ENCODE results near the gene CGB5. TPM values are rescaled to one million over a fixed set of nuclear protein-coding genes. Genes with fewer than 3 reads are reported as not detected.
"Not testable (repeated sequence)": the region's sequence is repeated elsewhere in the genome, so short reads cannot be mapped to it uniquely, and the experiment has no call there.

Gene CGB5
- total RNA-seq, 1 donor from 2014 or later = not detected

DNA sequence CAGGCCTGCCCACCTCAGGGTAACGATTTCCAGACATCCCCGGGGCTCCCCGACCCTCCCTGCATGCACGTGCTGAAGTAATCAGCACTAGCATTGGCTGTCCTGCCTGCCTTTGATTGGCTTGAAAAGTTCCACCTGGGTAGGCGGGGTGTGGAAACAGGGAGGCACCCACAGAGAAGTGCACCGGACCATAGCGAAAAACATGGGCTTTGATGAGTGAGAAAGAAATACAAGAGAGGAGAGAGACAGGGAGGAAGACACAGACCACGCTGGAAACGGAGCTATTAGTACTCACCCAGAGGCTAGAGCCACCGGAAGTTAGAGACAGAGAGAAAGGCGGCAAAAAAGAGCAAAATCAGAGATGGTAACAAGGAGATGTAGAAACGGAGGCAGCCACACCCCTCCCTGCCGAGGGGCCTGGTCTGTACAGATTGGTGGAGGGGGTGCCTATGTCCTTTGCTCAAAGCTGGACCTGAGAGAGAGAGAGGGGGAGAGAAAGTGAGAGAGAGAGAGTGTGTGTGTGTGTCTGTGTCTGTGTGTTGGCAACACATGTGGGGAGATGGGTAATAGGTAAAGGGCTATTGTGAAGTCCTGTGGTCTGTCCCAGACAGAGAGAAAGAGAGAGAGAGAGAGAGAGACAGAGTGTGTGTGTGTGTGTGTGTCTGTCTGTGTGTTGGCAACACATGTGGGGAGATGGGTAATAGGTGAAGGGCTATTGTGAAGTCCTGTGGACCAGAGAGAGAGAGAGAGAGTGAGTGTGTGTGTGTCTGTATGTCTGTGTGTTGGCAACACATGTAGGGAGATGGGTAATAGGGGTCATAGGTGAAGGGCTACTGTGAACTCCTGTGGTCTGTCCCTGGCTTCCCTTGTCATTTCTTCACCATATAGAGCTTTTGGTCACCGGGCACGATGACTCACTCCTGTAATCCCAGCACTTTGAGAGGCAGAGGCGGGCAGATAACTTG, 22.4 kb upstream of the CGB5 start:
- no peak for DNase-seq (ENCODE audit: low spot score)

DNA sequence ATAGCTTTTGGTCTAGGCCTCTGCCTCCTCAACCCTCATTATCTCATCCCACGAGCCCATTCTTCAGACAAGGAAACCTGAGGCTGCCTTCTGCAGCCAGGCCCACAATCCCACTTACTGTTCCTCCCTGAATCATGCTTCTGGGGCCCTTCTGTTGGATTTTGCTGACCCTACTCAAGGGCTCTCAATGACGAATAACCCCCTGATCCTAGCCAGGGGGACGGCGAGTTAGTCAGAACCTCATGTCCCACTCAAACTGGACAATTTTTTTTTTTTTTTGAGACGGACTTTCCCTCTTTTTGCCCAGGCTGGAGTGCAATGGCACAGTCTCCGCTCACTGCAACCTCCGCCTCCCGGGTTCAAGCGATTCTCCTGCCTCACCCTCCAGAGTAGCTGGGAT, 21.5 kb upstream of the CGB5 start:
- DNase-seq (ENCODE audit: low spot score) = no peak

DNA sequence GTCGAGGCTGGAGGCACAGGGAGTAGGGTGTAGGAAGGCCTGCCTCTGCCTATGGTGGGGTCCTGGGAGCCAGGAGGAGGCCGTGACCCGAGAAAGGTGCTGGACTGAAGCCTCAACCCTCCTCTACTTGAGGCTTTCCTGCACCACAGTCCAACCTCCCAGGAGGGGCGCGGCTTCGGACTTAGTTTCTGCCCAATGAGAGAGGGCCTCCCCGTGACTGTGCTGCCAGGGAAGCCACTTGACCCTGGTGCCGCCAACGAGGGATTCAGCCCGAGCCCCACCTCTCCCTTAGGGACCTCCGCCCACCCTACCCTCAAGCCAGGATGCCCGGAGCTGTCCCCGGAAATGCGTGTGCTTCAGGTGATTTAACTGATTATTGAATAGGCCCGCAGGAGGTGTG, 19.4 kb upstream of the CGB5 start, which contains the start of gene CGB3:
CGB3 (minus strand) TSS at position 101 of the 400 bp plus-strand sequence. CDS start 362 bp downstream, outside the sequence.
- DNase-seq (ENCODE audit: low spot score) = not testable (repeated sequence)

DNA sequence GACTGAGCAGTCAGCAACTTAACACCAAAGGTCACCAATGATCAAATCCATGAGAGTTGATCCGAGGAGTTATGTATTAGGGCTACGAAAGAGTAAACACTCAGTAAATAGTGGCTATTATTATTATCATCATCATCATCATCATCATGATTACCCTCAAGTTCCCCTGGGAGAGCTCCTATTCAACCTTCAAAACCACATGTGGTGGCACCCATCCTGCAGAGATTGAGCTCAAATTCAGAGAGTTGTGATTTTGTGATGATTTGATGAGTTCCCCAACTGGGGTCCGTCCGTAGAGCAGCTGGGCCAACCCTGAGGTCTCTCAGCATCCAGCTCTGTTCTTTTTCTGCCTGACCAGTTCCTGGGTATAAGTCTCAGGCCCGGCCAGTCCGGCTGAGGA, 18.6 kb upstream of the CGB5 start:
- DNase-seq (ENCODE audit: low spot score) = not testable (repeated sequence)

DNA sequence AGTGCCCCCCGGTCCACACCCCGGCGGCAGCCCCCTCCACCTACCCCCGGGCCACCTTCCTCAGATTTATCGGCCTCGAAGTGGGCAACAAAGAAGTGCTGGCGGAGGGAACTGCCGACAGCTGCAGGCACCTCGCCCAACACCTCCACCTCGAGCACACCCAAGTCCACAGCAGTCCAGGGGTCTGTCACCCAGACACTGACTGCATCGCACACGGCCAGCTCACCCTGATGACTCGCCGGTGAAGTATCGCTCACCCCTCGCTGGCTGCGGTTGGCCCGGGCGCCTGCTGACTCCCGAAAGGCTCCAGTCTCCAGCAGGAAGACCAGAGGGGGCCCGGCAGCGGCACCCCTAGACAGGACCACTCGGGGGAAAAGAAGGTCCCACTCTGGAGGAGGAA, 18.0 kb upstream of the CGB5 start:
- not testable (repeated sequence) for DNase-seq (ENCODE audit: low spot score)

DNA sequence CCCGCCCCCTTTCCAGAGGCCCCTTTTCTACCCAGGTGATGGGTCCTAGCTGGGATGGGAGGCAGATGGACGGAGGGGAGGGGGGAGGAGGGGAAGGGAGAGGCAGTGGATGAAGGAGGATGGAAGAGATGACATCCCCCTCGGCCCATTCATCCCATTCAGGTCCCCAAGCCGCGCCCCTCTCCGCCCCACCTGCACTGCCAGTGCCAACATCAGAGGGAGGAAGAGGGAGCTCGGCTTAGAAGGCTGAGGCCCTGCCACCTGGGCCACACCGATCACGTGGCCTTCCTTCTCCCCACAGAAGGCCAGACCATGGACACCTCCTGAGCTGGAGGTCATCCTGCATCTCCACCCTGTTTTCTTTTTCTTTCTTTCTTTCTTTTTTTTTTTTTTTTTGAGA, 15.0 kb upstream of the CGB5 start:
- not testable (repeated sequence) for DNase-seq (ENCODE audit: low spot score)

DNA sequence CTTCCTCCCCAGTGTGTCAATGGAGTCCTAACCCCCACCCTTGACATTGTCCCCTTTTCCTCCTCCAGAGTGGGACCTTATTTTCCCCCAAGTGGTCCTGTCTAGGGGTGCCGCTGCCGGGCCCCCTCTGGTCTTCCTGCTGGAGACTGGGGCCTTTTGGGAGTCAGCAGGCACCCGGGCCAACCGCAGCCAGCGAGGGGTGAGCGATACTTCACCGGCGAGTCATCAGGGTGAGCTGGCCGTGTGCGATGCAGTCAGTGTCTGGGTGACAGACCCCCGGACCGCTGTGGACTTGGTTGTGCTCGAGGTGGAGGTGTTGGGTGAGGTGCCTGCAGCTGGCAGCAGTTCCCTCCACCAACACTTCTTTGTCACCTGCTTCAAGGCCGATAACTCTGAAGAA, 13.9 kb upstream of the CGB5 start:
- not testable (repeated sequence) for DNase-seq (ENCODE audit: low spot score)

DNA sequence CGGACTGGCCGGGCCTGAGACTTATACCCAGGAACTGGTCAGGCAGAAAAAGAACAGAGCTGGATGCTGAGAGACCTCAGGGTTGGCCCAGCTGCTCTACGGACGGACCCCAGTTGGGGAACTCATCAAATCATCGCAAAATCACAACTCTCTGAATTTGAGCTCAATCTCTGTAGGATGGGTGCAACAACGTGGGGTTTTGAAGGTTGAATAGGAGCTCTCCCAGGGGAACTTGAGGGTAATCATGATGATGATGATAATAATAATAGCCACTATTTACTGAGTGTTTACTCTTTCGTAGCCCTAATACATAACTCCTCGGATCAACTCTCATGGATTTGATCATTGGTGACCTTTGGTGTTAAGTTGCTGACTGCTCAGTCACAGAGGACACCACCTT, 13.3 kb upstream of the CGB5 start:
- not testable (repeated sequence) for DNase-seq (ENCODE audit: low spot score)

DNA sequence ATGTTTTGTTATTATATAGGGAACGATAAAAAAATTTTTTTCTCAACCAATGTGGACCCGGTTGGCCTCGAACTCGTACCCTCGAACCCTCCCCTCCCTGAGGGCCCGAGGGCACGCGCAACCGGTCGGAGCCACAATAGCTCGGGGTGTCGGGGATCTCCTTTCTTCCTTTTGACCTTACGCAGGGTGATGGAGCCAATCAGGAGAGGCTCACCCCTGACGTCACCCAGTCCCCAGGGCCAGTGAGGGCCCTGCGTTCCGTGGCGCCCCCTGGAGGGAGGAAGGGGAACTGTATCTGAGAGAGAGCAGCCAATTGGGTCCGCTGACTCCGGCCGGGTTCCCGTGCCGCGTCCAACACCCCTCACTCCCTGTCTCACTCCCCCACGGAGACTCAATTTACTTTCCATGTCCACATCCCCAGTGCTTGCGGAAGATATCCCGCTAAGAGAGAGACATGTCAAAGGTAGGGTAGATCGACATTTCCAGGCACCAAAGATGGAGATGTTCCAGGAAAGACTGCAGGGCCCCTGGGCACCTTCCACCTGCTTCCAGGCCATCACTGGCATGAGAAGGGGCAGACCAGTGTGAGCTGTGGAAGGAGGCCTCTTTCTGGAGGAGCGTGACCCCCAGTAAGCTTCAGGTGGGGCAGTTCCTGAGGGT, 11.9 kb upstream of the CGB5 start, which contains the start of gene CGB2:
CGB2 (plus strand) TSS at position 249 of the 660 bp plus-strand sequence; CDS start at position 455, 206 bp downstream.
- not testable (repeated sequence) for DNase-seq (ENCODE audit: low spot score)

DNA sequence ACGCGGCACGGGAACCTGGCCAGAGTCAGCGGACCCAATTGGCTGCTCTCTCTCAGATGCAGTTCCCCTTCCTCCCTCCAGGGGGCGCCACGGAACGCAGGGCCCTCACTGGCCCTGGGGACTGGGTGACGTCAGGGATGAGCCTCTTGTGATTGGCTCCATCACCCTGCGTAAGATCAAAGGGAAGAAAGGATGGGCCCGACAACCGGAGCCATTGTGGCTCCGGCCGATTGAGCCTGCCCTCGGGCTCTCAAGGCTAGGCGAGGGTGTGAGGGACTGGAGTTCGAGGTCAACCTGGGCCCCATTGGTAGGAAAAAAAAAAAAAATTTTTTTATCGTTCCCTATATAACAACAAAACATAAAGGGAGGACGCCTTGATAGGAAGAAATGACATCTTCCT, 6.8 kb upstream of the CGB5 start, which contains the start of gene CGB1:
CGB1 (minus strand) TSS at position 81 of the 400 bp plus-strand sequence. CDS start 184 bp downstream, outside the sequence.
- DNase-seq (ENCODE audit: low spot score) = not testable (repeated sequence)

DNA sequence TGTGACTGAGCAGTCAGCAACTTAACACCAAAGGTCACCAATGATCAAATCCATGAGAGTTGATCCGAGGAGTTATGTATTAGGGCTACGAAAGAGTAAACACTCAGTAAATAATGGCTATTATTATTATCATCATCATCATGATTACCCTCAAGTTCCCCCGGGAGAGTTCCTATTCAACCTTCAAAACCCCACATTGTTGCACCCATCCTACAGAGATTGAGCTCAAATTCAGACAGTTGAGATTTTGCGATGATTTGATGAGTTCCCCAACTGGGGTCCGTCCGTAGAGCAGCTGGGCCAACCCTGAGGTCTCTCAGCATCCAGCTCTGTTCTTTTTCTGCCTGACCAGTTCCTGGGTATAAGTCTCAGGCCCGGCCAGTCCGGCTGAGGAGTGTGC, 5.5 kb upstream of the CGB5 start:
- DNase-seq (ENCODE audit: low spot score) = not testable (repeated sequence)

DNA sequence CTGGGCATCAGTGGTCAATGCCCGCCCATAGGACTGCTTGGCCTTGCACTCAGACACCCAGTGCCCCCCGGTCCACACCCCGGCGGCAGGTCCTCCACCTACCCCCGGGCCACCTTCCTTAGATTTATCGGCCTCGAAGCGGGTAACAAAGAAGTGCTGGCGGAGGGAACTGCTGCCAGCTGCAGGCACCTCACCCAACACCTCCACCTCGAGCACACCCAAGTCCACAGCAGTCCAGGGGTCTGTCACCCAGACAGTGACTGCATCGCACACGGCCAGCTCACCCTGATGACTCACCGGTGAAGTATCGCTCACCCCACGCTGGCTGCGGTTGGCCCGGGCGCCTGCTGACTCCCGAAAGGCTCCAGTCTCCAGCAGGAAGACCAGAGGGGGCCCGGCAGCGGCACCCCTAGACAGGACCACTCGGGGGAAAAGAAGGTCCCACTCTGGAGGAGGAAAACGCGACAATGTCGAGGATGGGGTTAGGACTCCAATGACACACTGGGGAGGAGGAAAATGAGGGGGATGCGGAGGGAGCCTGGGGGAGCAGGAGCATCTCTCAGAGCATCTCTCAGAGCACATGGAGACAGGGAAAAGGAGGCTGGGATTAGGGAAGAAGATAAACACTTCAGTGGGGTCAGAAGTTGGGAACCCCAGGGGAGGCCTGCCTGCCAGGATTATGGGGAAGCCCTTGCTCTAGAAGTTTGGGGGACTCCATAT, 4.9 kb upstream of the CGB5 start:
- not testable (repeated sequence) for DNase-seq (ENCODE audit: low spot score)

DNA sequence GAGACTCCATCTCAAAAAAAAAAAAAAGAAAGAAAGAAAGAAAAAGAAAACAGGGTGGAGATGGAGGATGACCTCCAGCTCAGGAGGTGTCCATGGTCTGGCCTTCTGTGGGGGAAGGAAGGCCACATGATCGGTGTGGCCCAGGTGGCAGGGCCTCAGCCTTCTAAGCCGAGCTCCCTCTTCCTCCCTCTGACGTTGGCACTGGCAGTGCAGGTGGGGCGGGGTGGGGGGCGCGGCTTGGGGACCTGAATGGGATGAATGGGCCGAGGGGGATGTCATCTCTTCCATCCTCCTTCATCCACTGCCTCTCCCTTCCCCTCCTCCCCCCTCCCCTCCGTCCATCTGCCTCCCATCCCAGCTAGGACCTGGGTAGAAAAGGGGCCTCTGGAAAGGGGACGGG, 3.9 kb upstream of the CGB5 start:
- not testable (repeated sequence) for DNase-seq (ENCODE audit: low spot score)

DNA sequence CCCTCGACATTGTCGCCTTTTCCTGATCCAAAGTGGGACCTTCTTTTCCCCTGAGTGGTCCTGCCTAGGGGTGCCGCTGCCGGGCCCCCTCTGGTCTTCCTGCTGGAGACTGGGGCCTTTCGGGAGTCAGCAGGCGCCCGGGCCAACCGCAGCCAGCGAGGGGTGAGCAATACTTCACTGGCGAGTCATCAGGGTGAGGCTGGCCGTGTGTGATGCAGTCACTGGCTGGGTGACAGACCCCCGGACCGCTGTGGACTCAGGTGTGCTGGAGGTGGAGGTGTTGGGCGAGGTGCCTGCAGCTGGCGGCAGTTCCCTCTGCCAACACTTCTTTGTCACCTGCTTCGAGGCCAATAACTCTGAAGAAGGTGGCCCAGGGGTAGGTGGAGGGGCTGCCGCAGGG, 1.5 kb upstream of the CGB5 start:
- DNase-seq (ENCODE audit: low spot score) = no peak

DNA sequence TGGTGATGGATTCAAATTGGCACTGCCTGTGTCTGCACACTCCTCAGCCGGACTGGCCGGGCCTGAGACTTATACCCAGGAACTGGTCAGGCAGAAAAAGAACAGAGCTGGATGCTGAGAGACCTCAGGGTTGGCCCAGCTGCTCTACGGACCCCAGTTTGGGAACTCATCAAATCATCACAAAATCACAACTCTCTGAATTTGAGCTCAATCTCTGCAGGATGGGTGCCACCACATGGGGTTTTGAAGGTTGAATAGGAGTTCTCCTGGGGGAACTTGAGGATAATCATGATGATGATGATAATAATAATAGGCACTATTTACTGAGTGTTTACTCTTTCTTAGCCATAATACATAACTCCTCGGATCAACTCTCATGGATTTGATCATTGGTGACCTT, 982 bp upstream of the CGB5 start:
- not testable (repeated sequence) for DNase-seq (ENCODE audit: low spot score)

DNA sequence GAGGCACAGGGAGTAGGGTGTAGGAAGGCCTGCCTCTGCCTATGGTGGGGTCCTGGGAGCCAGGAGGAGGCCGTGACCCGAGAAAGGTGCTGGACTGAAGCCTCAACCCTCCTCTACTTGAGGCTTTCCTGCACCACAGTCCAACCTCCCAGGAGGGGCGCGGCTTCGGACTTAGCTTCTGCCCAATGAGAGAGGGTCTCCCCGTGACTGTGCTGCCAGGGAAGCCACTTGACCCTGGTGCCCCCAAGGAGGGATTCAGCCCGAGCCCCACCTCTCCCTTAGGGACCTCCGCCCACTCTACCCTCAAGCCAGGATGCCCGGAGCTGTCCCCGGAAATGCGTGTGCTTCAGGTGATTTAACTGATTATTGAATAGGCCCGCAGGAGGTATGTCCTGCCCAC, 5.4 kb downstream of the CGB5 start, which contains the start of gene CGB8:
CGB8 (minus strand) TSS at position 101 of the 400 bp plus-strand sequence. CDS start 372 bp downstream, outside the sequence.
- not testable (repeated sequence) for DNase-seq (ENCODE audit: low spot score)

DNA sequence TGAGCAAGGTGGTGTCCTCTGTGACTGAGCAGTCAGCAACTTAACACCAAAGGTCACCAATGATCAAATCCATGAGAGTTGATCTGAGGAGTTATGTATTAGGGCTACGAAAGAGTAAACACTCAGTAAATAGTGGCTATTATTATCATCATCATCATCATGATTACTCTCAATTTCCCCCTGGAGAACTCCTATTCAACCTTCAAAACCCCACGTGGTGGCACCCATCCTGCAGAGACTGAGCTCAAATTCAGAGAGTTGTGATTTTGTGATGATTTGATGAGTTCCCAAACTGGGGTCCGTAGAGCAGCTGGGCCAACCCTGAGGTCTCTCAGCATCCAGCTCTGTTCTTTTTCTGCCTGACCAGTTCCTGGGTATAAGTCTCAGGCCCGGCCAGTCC, 6.2 kb downstream of the CGB5 start:
- DNase-seq (ENCODE audit: low spot score) = not testable (repeated sequence)

DNA sequence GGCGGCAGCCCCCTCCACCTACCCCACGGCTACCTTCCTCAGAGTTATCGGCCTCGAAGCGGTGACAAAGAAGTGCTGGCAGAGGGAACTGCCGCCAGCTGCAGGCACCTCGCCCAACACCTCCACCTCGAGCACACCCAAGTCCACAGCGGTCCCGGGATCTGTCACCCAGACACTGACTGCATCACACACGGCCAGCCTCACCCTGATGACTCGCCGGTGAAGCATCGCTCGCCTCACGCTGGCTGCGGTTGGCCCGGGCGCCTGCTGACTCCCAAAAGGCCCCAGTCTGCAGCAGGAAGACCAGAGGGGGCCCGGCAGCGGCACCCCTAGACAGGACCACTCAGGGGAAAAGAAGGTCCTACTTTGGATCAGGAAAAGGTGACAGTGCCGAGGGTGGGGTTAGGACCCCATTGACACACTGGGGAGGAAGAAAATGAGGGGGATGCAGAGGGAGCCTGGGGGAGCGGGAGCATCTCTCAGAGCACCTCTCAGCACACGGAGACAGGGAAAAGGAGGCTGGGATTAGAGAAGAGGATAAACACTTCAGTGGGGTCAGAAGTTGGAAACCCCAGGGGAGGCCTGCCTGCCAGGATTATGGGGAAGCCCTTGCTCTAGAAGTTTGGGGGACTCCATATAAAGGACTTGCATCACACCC, 6.9 kb downstream of the CGB5 start:
- DNase-seq (ENCODE audit: low spot score) = not testable (repeated sequence)

DNA sequence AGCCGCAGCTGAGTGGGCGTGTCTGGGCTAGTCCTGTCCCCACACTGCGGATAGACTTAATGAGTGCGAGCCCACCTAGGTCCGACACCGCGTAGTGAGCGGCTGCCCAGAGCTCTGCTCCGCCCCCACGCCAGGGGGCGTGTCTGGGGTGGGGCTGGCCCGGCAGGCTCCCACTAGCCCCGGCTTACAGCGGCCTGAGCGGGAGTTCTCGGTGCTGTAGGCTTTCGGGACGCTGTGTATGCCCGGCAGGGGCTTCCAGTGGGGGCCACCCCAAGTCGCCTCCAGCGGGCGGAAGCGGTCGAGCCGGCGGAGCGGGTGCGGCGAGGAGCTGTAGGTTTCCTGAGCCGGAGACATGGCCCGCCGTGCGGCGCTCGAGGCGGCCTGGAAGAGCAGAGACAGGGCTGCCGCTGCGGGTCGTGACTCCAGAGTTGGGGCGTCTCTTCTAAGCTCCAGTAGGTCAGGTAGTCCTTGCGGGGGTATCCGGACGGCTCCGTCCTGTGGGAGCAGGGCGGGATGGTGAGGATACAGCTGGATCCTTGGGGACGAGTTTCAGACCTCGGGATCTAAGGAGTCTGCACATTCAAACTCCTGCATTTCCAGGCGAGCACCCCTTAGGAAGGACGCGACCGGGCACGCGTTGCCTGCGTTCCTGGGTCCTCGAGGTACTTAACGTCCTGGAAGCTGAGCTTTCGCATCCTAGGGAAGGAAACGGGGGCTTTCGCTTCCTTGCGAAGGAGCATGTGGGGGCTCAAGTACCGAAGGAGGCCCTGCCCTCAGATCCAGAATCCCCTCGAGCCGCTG, 12.7 kb downstream of the CGB5 start:
- DNase-seq (ENCODE audit: low spot score) = peak; percentile 36

Data from umbilical cord (tissue), 2 donors.